CD4-positive, alpha-beta memory T cell (primary cell): ENCODE data around the gene ADCK2. TPM values are rescaled to one million over a fixed set of nuclear protein-coding genes. Genes with fewer than 3 reads are reported as not detected.
"Not testable (repeated sequence)": the region's sequence is repeated elsewhere in the genome, so short reads cannot be mapped to it uniquely, and the experiment has no call there.

Source experiments
- CTCF ChIA-PET: fragments of 350-600 bp; sonication (Branson Sonifier 250); formaldehyde crosslinking; loops from one replicate; lab custom pipeline; 2021; ENCODE audit warnings: inconsistent platforms; ENCODE audit not compliant: partially characterized antibody; lab: Charles Lee
- POLR2A ChIA-PET: fragments of 350-600 bp; sonication (Branson Sonifier 250); formaldehyde crosslinking; loops from one replicate; lab custom pipeline; 2021; ENCODE audit not compliant: partially characterized antibody; lab: Charles Lee
- DNase-seq, 5 donors: peaks; one replicate each; pipeline versions ENCODE4 v3.0.0 to v3.0.0-alpha.2; 2020 to 2022; ENCODE audit warnings: mixed read lengths in 1 of 5
- H3K27ac ChIP-seq: one replicate; pipeline ENCODE4 v1.7.0; 2013; ENCODE audit warnings: low read depth, low read length
- H3K27me3 ChIP-seq: 2 replicates; pipeline ENCODE4 v1.7.0; 2013; ENCODE audit warnings: mild to moderate bottlenecking, low read length, moderate library complexity; ENCODE audit not compliant: insufficient read depth
- H3K36me3 ChIP-seq: 2 replicates; pipeline ENCODE4 v1.7.0; 2013; ENCODE audit warnings: mild to moderate bottlenecking, low read length, moderate library complexity; ENCODE audit not compliant: insufficient read depth
- H3K4me1 ChIP-seq: 2 replicates; pipeline ENCODE4 v1.7.0; 2013; ENCODE audit warnings: mild to moderate bottlenecking, low read length, moderate library complexity; ENCODE audit not compliant: insufficient read depth
- H3K4me3 ChIP-seq, 2 donors: one replicate each; pipeline ENCODE4 v1.7.0; 2013; ENCODE audit warnings: low read length in 2 of 2, mild to moderate bottlenecking in 1 of 2
- H3K9me3 ChIP-seq, 2 donors: one replicate each; pipeline ENCODE4 v1.7.0; 2013; ENCODE audit warnings: low read length in 2 of 2, control low read depth in 1 of 2; ENCODE audit not compliant: control insufficient read depth in 1 of 2
- H3K27ac Mint-ChIP-seq, 7 donors: one replicate each; pipeline ENCODE4 v1.8.0; 2020 to 2021; ENCODE audit warnings: mixed read lengths in 7 of 7, mild to moderate bottlenecking in 6 of 7, inconsistent platforms in 3 of 7, moderate library complexity in 3 of 7
- H3K27me3 Mint-ChIP-seq, 2 donors: one replicate each; pipeline ENCODE4 v1.8.0; 2020 to 2021; ENCODE audit warnings: mixed read lengths in 2 of 2
- H3K36me3 Mint-ChIP-seq, 2 donors: one replicate each; pipeline ENCODE4 v1.8.0; 2020 to 2021; ENCODE audit warnings: mixed read lengths in 2 of 2, inconsistent platforms in 1 of 2, mild to moderate bottlenecking in 1 of 2
- H3K4me1 Mint-ChIP-seq, 4 donors: one replicate each; pipeline ENCODE4 v1.8.0; 2020 to 2021; ENCODE audit warnings: mixed read lengths in 4 of 4, mild to moderate bottlenecking in 1 of 4
- H3K4me3 Mint-ChIP-seq, 8 donors: one replicate each; pipeline ENCODE4 v1.8.0; 2020 to 2021; ENCODE audit warnings: mixed read lengths in 8 of 8, mild to moderate bottlenecking in 7 of 8, moderate library complexity in 6 of 8, inconsistent platforms in 3 of 8
- H3K9me3 Mint-ChIP-seq, 8 donors: one replicate each; pipeline ENCODE4 v1.8.0; 2020 to 2021; ENCODE audit warnings: mixed read lengths in 8 of 8, mild to moderate bottlenecking in 5 of 8, inconsistent platforms in 3 of 8, moderate library complexity in 1 of 8
- intact Hi-C: fragments of 100-400 bp; cut with micrococcal nuclease; formaldehyde crosslinking; loops from one replicate; pipeline ENCODE4 v1.15.1; 2023
- polyA plus RNA-seq, 2 donors: library from polyadenylated mRNA; unstranded; fragments of 300-500 nt; fragmentation: Illumina TruSeq; gene quantifications; one replicate each; pipeline ENCODE4 v1.2.3, GENCODE V29; 2021
- total RNA-seq, 2 experiments: library from RNA; stranded (reverse); gene quantifications; one replicate each; pipeline ENCODE4 v1.2.3, GENCODE V29; 2021

The ADCK2 gene
- total and polyA plus RNA-seq, 4 experiments from 2014 or later = 18.6 to 36.0 (median 22.1) TPM

- H3K4me1 Mint-ChIP-seq = peaks cover 17 to 42% (median 22%) of the 10 kb centered on the region in 4 donors
- no peaks in the 10 kb centered on the region for H3K27me3 ChIP-seq
- no peak overlapping the region for H3K4me3 ChIP-seq
- peaks cover 28% of the 10 kb centered on the region for H3K4me1 ChIP-seq
- H3K4me3 Mint-ChIP-seq = peak overlapping the region; percentile 72 to 95 (median 86)
- POLR2A ChIA-PET = interaction anchor here (0.6 to 3.6 kb wide), 5 partner anchors 22 to 1640 kb away, joined by 3 to 57 read pairs (median 13); partner anchors contain the start of gene NDUFB2
- CTCF ChIA-PET = interaction anchor here (0.9 to 1.8 kb wide), 6 partner anchors 10 to 341 kb away, joined by 3 to 6 read pairs (median 4); partner anchors contain the start of gene MRPS33
- H3K27me3 Mint-ChIP-seq = no peaks in the 10 kb centered on the region
- peaks cover 25 to 30% of the 10 kb centered on the region in 2 donors for H3K36me3 Mint-ChIP-seq
- intact Hi-C loops = loop anchor here (10.0 kb wide), 1 partner anchor 1330 kb away; the partner anchor contains the start of gene FMC1
- H3K27ac ChIP-seq = no peak overlapping the region
- peaks cover 4% of the 10 kb centered on the region for H3K36me3 ChIP-seq
- DNase-seq = no peak
- no peaks in the 10 kb centered on the region for H3K9me3 Mint-ChIP-seq
- peak overlapping the region; percentile 82 to 94 (median 92) for H3K27ac Mint-ChIP-seq
- H3K9me3 ChIP-seq = no peaks in the 10 kb centered on the region
Measured at GRCh38 chr7:140674356-140674800, 1.6 kb downstream of the ADCK2 start.

- H3K27me3 Mint-ChIP-seq = no peaks in the 10 kb centered on the region
- H3K4me3 Mint-ChIP-seq = peak overlapping the region; percentile 18 to 95 (median 85)
- peaks cover 29 to 34% of the 10 kb centered on the region in 2 donors for H3K36me3 Mint-ChIP-seq
- H3K36me3 ChIP-seq = peaks cover 4% of the 10 kb centered on the region
- H3K4me3 ChIP-seq = no peak overlapping the region
- no peaks in the 10 kb centered on the region for H3K27me3 ChIP-seq
- H3K9me3 ChIP-seq = no peaks in the 10 kb centered on the region
- CTCF ChIA-PET = interaction anchor here (0.9 to 1.5 kb wide), 7 partner anchors 10 to 340 kb away, joined by 3 to 6 read pairs (median 3); partner anchors contain the start of gene MRPS33
- intact Hi-C loops = loop anchor here (10.0 kb wide), 1 partner anchor 1330 kb away; the partner anchor contains the start of gene FMC1
- H3K4me1 Mint-ChIP-seq = peaks cover 17 to 42% (median 22%) of the 10 kb centered on the region in 4 donors
- no peaks in the 10 kb centered on the region for H3K9me3 Mint-ChIP-seq
- peaks cover 28% of the 10 kb centered on the region for H3K4me1 ChIP-seq
- peak overlapping the region in 6 of 7 donors; percentile 4 to 90 (median 71) for H3K27ac Mint-ChIP-seq
- no peak overlapping the region for H3K27ac ChIP-seq
- no peak for DNase-seq
- POLR2A ChIA-PET = interaction anchor here (0.6 to 3.6 kb wide), 3 partner anchors 21 to 1639 kb away, joined by 3 to 57 read pairs (median 17); partner anchors contain the start of gene NDUFB2
Measured at GRCh38 chr7:140674899-140675701, 2.4 kb downstream of the ADCK2 start.

- Mint-ChIP-seq H3K4me1 (peaks cover 17 to 42% (median 22%) of the 10 kb centered on the region in 4 donors), H3K36me3 (peaks cover 35 to 40% of the 10 kb centered on the region in 2 donors), H3K27ac (peak overlapping the region in 3 of 7 donors; percentile 6 to 72 (median 67)), H3K9me3 (no peaks in the 10 kb centered on the region), H3K4me3 (peak overlapping the region in 3 of 8 donors; percentile 18 to 77 (median 74)), H3K27me3 (no peaks in the 10 kb centered on the region)
- intact Hi-C loops = loop anchor here (10.0 kb wide), 1 partner anchor 1331 kb away; the partner anchor contains the start of gene FMC1
- Histone ChIP-seq H3K27ac (no peak overlapping the region), H3K36me3 (peaks cover 11% of the 10 kb centered on the region), H3K4me3 (no peak overlapping the region), H3K27me3 (no peaks in the 10 kb centered on the region), H3K4me1 (peaks cover 28% of the 10 kb centered on the region), H3K9me3 (no peaks in the 10 kb centered on the region)
- DNase-seq = no peak
- CTCF ChIA-PET = interaction anchor here (1.2 to 1.3 kb wide), 2 partner anchors 113 to 337 kb away, joined by 3 read pairs; no protein-coding TSS in a partner anchor
- POLR2A ChIA-PET = interaction anchor here (3.6 kb wide), 1 partner anchor 198 kb away, joined by 17 read pairs; no protein-coding TSS in a partner anchor
Measured at GRCh38 chr7:140675726-140676125, 3.0 kb downstream of the ADCK2 start.

- H3K36me3 ChIP-seq = peaks cover 14% of the 10 kb centered on the region
- H3K4me3 ChIP-seq = no peak overlapping the region
- peaks cover 0 to 1% (median 0%) of the 10 kb centered on the region in 8 donors for H3K9me3 Mint-ChIP-seq
- H3K4me1 ChIP-seq = peaks cover 28% of the 10 kb centered on the region
- peak overlapping the region in 2 of 7 donors; percentile 21 to 67 for H3K27ac Mint-ChIP-seq
- ChIA-PET POLR2A (no interaction called here), CTCF (interaction anchor here (1.2 to 1.3 kb wide), 2 partner anchors 112 to 336 kb away, joined by 3 read pairs; no protein-coding TSS in a partner anchor)
- DNase-seq = no peak
- no peaks in the 10 kb centered on the region for H3K9me3 ChIP-seq
- no peaks in the 10 kb centered on the region for H3K27me3 ChIP-seq
- H3K27ac ChIP-seq = no peak overlapping the region
- peak overlapping the region in 2 of 8 donors; percentile 1 to 18 for H3K4me3 Mint-ChIP-seq
- no peaks in the 10 kb centered on the region for H3K27me3 Mint-ChIP-seq
- H3K4me1 Mint-ChIP-seq = peaks cover 17 to 42% (median 22%) of the 10 kb centered on the region in 4 donors
- H3K36me3 Mint-ChIP-seq = peaks cover 38 to 44% of the 10 kb centered on the region in 2 donors
- intact Hi-C loops = loop anchor here (10.0 kb wide), 1 partner anchor 1332 kb away; the partner anchor contains the start of gene FMC1
Measured at GRCh38 chr7:140676306-140676705, 3.6 kb downstream of the ADCK2 start.

- H3K27me3 ChIP-seq, H3K4me3 Mint-ChIP-seq, H3K27ac Mint-ChIP-seq, H3K27ac ChIP-seq, H3K9me3 Mint-ChIP-seq, DNase-seq, H3K27me3 Mint-ChIP-seq, H3K9me3 ChIP-seq, POLR2A ChIA-PET, CTCF ChIA-PET, H3K4me3 ChIP-seq: not testable (repeated sequence)
- H3K36me3 ChIP-seq = peaks cover 14% of the 10 kb centered on the region
- intact Hi-C loops = loop anchor here (10.0 kb wide), 1 partner anchor 1332 kb away; the partner anchor contains the start of gene FMC1
- H3K36me3 Mint-ChIP-seq = peaks cover 40 to 46% of the 10 kb centered on the region in 2 donors
- peaks cover 17 to 42% (median 22%) of the 10 kb centered on the region in 4 donors for H3K4me1 Mint-ChIP-seq
- peaks cover 28% of the 10 kb centered on the region for H3K4me1 ChIP-seq
Measured at GRCh38 chr7:140676956-140677355, 4.2 kb downstream of the ADCK2 start.

- H3K27ac Mint-ChIP-seq = peak overlapping the region in 1 of 7 donors; percentile 84
- no peaks in the 10 kb centered on the region for H3K27me3 Mint-ChIP-seq
- no peak overlapping the region for H3K4me3 Mint-ChIP-seq
- Histone ChIP-seq H3K4me1 (peaks cover 23% of the 10 kb centered on the region), H3K36me3 (peaks cover 14% of the 10 kb centered on the region), H3K27me3 (no peaks in the 10 kb centered on the region), H3K9me3 (no peaks in the 10 kb centered on the region), H3K27ac (no peak overlapping the region), H3K4me3 (no peak overlapping the region)
- H3K4me1 Mint-ChIP-seq = peaks cover 17 to 40% (median 19%) of the 10 kb centered on the region in 4 donors
- intact Hi-C loops = loop anchor here (10.0 kb wide), 1 partner anchor 1333 kb away; the partner anchor contains the start of gene FMC1
- peaks cover 0 to 1% (median 0%) of the 10 kb centered on the region in 8 donors for H3K9me3 Mint-ChIP-seq
- POLR2A ChIA-PET = no interaction called here
- H3K36me3 Mint-ChIP-seq = peaks cover 44 to 49% of the 10 kb centered on the region in 2 donors
- no peak for DNase-seq
- CTCF ChIA-PET = no interaction called here
Measured at GRCh38 chr7:140677496-140677895, 4.8 kb downstream of the ADCK2 start.
